ENCODE data around the gene NFATC4.
"Not testable (repeated sequence)": the region's sequence is repeated elsewhere in the genome, so short reads cannot be mapped to it uniquely, and the experiment has no call there.

Gene NFATC4

GRCh38 chr14:24368562-24369252 is 723 bp downstream of the NFATC4 start:
- H3K9me3 ChIP-seq (ENCODE audit: control insufficient read depth, insufficient read depth, low read depth, low read length) = no peaks in the 10 kb centered on the region
- H3K4me3 ChIP-seq (ENCODE audit: low read depth, low read length) = peak overlapping the region; percentile 62
- H3K36me3 ChIP-seq (ENCODE audit: control insufficient read depth, insufficient read depth, low read length) = peaks cover 27% of the 10 kb centered on the region
- H3K27ac ChIP-seq (ENCODE audit: low read depth, low read length) = no peak overlapping the region
- no peak overlapping the region for H3K9ac ChIP-seq (ENCODE audit: low read length)
- H3K4me1 ChIP-seq (ENCODE audit: control insufficient read depth, insufficient read depth, low read length) = peaks cover 9% of the 10 kb centered on the region
- H3K27me3 ChIP-seq (ENCODE audit: control insufficient read depth, insufficient read depth, low read length) = no peaks in the 10 kb centered on the region

- Histone ChIP-seq H3K27ac (ENCODE audit: low read depth, low read length) (no peak overlapping the region), H3K4me1 (ENCODE audit: control insufficient read depth, insufficient read depth, low read length) (peaks cover 9% of the 10 kb centered on the region), H3K9ac (ENCODE audit: low read length) (no peak overlapping the region)
These were observed 1.5 kb downstream of the NFATC4 start for GRCh38 chr14:24369463-24369862.

GRCh38 chr14:24369907-24370687 is 2.1 kb downstream of the NFATC4 start:
- no peaks in the 10 kb centered on the region for H3K9me3 ChIP-seq (ENCODE audit: control insufficient read depth, insufficient read depth, low read depth, low read length)
- H3K27ac ChIP-seq (ENCODE audit: low read depth, low read length) = no peak overlapping the region
- H3K36me3 ChIP-seq (ENCODE audit: control insufficient read depth, insufficient read depth, low read length) = peaks cover 32% of the 10 kb centered on the region
- H3K4me3 ChIP-seq (ENCODE audit: low read depth, low read length) = no peak overlapping the region
- no peaks in the 10 kb centered on the region for H3K27me3 ChIP-seq (ENCODE audit: control insufficient read depth, insufficient read depth, low read length)
- no peak overlapping the region for H3K9ac ChIP-seq (ENCODE audit: low read length)
- H3K4me1 ChIP-seq (ENCODE audit: control insufficient read depth, insufficient read depth, low read length) = peaks cover 9% of the 10 kb centered on the region

More at GRCh38 chr14:24369463-24369862, 1.5 kb downstream of the NFATC4 start:
- Histone ChIP-seq H3K9me3 (ENCODE audit: control insufficient read depth, insufficient read depth, low read depth, low read length) (no peaks in the 10 kb centered on the region), H3K4me3 (ENCODE audit: low read depth, low read length) (peak overlapping the region; percentile 62), H3K36me3 (ENCODE audit: control insufficient read depth, insufficient read depth, low read length) (peaks cover 32% of the 10 kb centered on the region), H3K27me3 (ENCODE audit: control insufficient read depth, insufficient read depth, low read length) (no peaks in the 10 kb centered on the region)

GRCh38 chr14:24370748-24371147 is 2.8 kb downstream of the NFATC4 start:
- Histone ChIP-seq H3K4me3 (ENCODE audit: low read depth, low read length) (no peak overlapping the region), H3K4me1 (ENCODE audit: control insufficient read depth, insufficient read depth, low read length) (peaks cover 10% of the 10 kb centered on the region), H3K36me3 (ENCODE audit: control insufficient read depth, insufficient read depth, low read length) (peaks cover 32% of the 10 kb centered on the region), H3K27ac (ENCODE audit: low read depth, low read length) (no peak overlapping the region), H3K9ac (ENCODE audit: low read length) (no peak overlapping the region), H3K9me3 (ENCODE audit: control insufficient read depth, insufficient read depth, low read depth, low read length) (no peaks in the 10 kb centered on the region), H3K27me3 (ENCODE audit: control insufficient read depth, insufficient read depth, low read length) (no peaks in the 10 kb centered on the region)

GRCh38 chr14:24371605-24372004 is 3.6 kb downstream of the NFATC4 start:
- H3K4me3 ChIP-seq (ENCODE audit: low read depth, low read length); H3K9ac ChIP-seq (ENCODE audit: low read length); H3K27ac ChIP-seq (ENCODE audit: low read depth, low read length); H3K27me3 ChIP-seq (ENCODE audit: control insufficient read depth, insufficient read depth, low read length); H3K9me3 ChIP-seq (ENCODE audit: control insufficient read depth, insufficient read depth, low read depth, low read length): not testable (repeated sequence)
- Histone ChIP-seq H3K4me1 (ENCODE audit: control insufficient read depth, insufficient read depth, low read length) (peaks cover 12% of the 10 kb centered on the region), H3K36me3 (ENCODE audit: control insufficient read depth, insufficient read depth, low read length) (peaks cover 32% of the 10 kb centered on the region)

GRCh38 chr14:24372701-24373416 is 4.9 kb downstream of the NFATC4 start:
- Histone ChIP-seq H3K9ac (ENCODE audit: low read length) (no peak overlapping the region), H3K27ac (ENCODE audit: low read depth, low read length) (no peak overlapping the region), H3K4me1 (ENCODE audit: control insufficient read depth, insufficient read depth, low read length) (peaks cover 22% of the 10 kb centered on the region), H3K4me3 (ENCODE audit: low read depth, low read length) (no peak overlapping the region), H3K9me3 (ENCODE audit: control insufficient read depth, insufficient read depth, low read depth, low read length) (no peaks in the 10 kb centered on the region), H3K36me3 (ENCODE audit: control insufficient read depth, insufficient read depth, low read length) (peaks cover 32% of the 10 kb centered on the region), H3K27me3 (ENCODE audit: control insufficient read depth, insufficient read depth, low read length) (no peaks in the 10 kb centered on the region)

GRCh38 chr14:24376448-24377070 is 8.6 kb downstream of the NFATC4 start:
- Histone ChIP-seq H3K27me3 (ENCODE audit: control insufficient read depth, insufficient read depth, low read length) (no peaks in the 10 kb centered on the region), H3K9ac (ENCODE audit: low read length) (no peak overlapping the region), H3K36me3 (ENCODE audit: control insufficient read depth, insufficient read depth, low read length) (peaks cover 25% of the 10 kb centered on the region), H3K9me3 (ENCODE audit: control insufficient read depth, insufficient read depth, low read depth, low read length) (no peaks in the 10 kb centered on the region), H3K4me3 (ENCODE audit: low read depth, low read length) (peak overlapping the region; percentile 34; the same call in 1 of the 2 replicates), H3K4me1 (ENCODE audit: control insufficient read depth, insufficient read depth, low read length) (peaks cover 22% of the 10 kb centered on the region), H3K27ac (ENCODE audit: low read depth, low read length) (no peak overlapping the region)

GRCh38 chr14:24377126-24377525 is 9.1 kb downstream of the NFATC4 start:
- Histone ChIP-seq H3K4me1 (ENCODE audit: control insufficient read depth, insufficient read depth, low read length) (peaks cover 22% of the 10 kb centered on the region), H3K9me3 (ENCODE audit: control insufficient read depth, insufficient read depth, low read depth, low read length) (no peaks in the 10 kb centered on the region), H3K27ac (ENCODE audit: low read depth, low read length) (no peak overlapping the region), H3K36me3 (ENCODE audit: control insufficient read depth, insufficient read depth, low read length) (peaks cover 20% of the 10 kb centered on the region), H3K9ac (ENCODE audit: low read length) (no peak overlapping the region), H3K27me3 (ENCODE audit: control insufficient read depth, insufficient read depth, low read length) (no peaks in the 10 kb centered on the region), H3K4me3 (ENCODE audit: low read depth, low read length) (no peak overlapping the region)

GRCh38 chr14:24377657-24378056 is 9.7 kb downstream of the NFATC4 start:
- H3K4me3 ChIP-seq (ENCODE audit: low read depth, low read length) = no peak overlapping the region
- H3K9me3 ChIP-seq (ENCODE audit: control insufficient read depth, insufficient read depth, low read depth, low read length) = no peaks in the 10 kb centered on the region
- peaks cover 16% of the 10 kb centered on the region for H3K36me3 ChIP-seq (ENCODE audit: control insufficient read depth, insufficient read depth, low read length)
- H3K27me3 ChIP-seq (ENCODE audit: control insufficient read depth, insufficient read depth, low read length) = no peaks in the 10 kb centered on the region
- peaks cover 22% of the 10 kb centered on the region for H3K4me1 ChIP-seq (ENCODE audit: control insufficient read depth, insufficient read depth, low read length)
- H3K27ac ChIP-seq (ENCODE audit: low read depth, low read length) = no peak overlapping the region
- H3K9ac ChIP-seq (ENCODE audit: low read length) = no peak overlapping the region

GRCh38 chr14:24378327-24378726 is 10.3 kb downstream of the NFATC4 start:
- H3K4me1 ChIP-seq (ENCODE audit: control insufficient read depth, insufficient read depth, low read length) = peaks cover 22% of the 10 kb centered on the region
- H3K27me3 ChIP-seq (ENCODE audit: control insufficient read depth, insufficient read depth, low read length) = no peaks in the 10 kb centered on the region
- H3K27ac ChIP-seq (ENCODE audit: low read depth, low read length) = no peak overlapping the region
- H3K9me3 ChIP-seq (ENCODE audit: control insufficient read depth, insufficient read depth, low read depth, low read length) = no peaks in the 10 kb centered on the region
- H3K4me3 ChIP-seq (ENCODE audit: low read depth, low read length) = no peak overlapping the region
- H3K9ac ChIP-seq (ENCODE audit: low read length) = no peak overlapping the region
- H3K36me3 ChIP-seq (ENCODE audit: control insufficient read depth, insufficient read depth, low read length) = peaks cover 9% of the 10 kb centered on the region
